Pancreas (tissue), 10 donors: Measurements from ENCODE around the gene TOMM40L. TPM values are rescaled to one million over a fixed set of nuclear protein-coding genes. Genes with fewer than 3 reads are reported as not detected.

ENCODE experiments used
- ATAC-seq, 4 donors: fragments of 200-7000 bp; cut with Tn5 transposase; one replicate each; pipeline versions ENCODE4 v1.8.0 to v1.9.1; 2020; ENCODE audit warnings: mild to moderate bottlenecking in 4 of 4, moderate library complexity in 4 of 4
- DNase-seq, 6 donors: peaks; one replicate each; pipeline ENCODE4 v3.0.0-alpha.2; 2020
- FAIRE-seq: peaks from 2 replicates; lab custom pipeline; 2012; peaks lifted over from hg19 to GRCh38; lab: Jason Lieb, UNC
- H3K27ac ChIP-seq, 4 donors: fragments of 200-600 bp; sonication (generic); 1 replicate in 3 of 4; 2 replicates in 1 of 4; pipeline versions ENCODE4 v1.5.0 to v1.8.0; 2020
- H3K27me3 ChIP-seq, 4 donors: fragments of 200-600 bp; one replicate each; pipeline ENCODE4 v1.8.0; 2021
- H3K36me3 ChIP-seq, 3 donors: fragments of 200-600 bp; sonication (generic) in 1 of 3; one replicate each; pipeline versions ENCODE4 v1.5.0 to v1.8.0; 2020 to 2021
- H3K4me1 ChIP-seq, 3 donors: fragments of 200-600 bp; one replicate each; pipeline ENCODE4 v1.8.0; 2021
- H3K4me3 ChIP-seq, 4 donors: fragments of 200-600 bp; sonication (generic) in 2 of 4; one replicate each; pipeline versions ENCODE4 v1.5.0 to v1.8.0; 2020 to 2021
- H3K9me3 ChIP-seq, 4 donors: fragments of 200-600 bp; one replicate each; pipeline ENCODE4 v1.8.0; 2021
- WGBS, 2 donors: extraction: QIAGEN DNeasy Blood & Tissue Kit; methylation state at CpG; one replicate each; pipeline ENCODE4 v1.1.7; 2013; 5-methylcytosine and 5-hydroxymethylcytosine counted together
- intact Hi-C, 3 donors: fragments of 100-400 bp; cut with DNase I; formaldehyde crosslinking; loops; one replicate each; pipeline versions ENCODE4 v1.11.1 to v1.14.2; 2022
- polyA plus RNA-seq, 2 donors: library from polyadenylated mRNA; stranded (reverse); fragments of 200-250 nt; gene quantifications; one replicate each; pipeline ENCODE4 v1.2.3, GENCODE V29; 2013
- total RNA-seq, 6 donors: library from RNA; stranded (reverse); fragmentation: NEBNext Ultra II Directional in 4 of 6; extraction: Animal tissue kit (Norgen Biotek cat#: 25700) in 4 of 6; gene quantifications; one replicate each; pipeline versions ENCODE4 v1.2.1 to v1.2.4, GENCODE V29; 2021 to 2023
- TF ChIP-seq, protein P1 (sequence below), 4 donors: fragments of 200-600 bp; sonication (generic) in 3 of 4; IDR thresholded peaks; one replicate each; pipeline versions ENCODE4 v1.5.0 to v1.8.0; 2021; ENCODE audit warnings: antibody characterized with exemption in 4 of 4
- donor health status: healthy with polysubstance abuse.
- donor health status: DM: no; HTN: no; CAD: no; lungs with moderate emphysema.
- donor health status: DM: no; HTN: no; CAD: no.
- donor health status: control.
- donor health status: control.
- donor health status: Bipolar disorder and iron deficiency.
- donor health status: DM: yes; HTN: yes; CAD: no.
- donor health status: DM: no; HTN: no; CAD: no.
- donor health status: DM: no; HTN: no; CAD: no.
- donor health status: DM: yes; HTN: yes; CAD: no.

The TOMM40L gene
- total and polyA plus RNA-seq, 8 donors, result 1.4 to 5.6 (median 3.1) TPM

DNA sequence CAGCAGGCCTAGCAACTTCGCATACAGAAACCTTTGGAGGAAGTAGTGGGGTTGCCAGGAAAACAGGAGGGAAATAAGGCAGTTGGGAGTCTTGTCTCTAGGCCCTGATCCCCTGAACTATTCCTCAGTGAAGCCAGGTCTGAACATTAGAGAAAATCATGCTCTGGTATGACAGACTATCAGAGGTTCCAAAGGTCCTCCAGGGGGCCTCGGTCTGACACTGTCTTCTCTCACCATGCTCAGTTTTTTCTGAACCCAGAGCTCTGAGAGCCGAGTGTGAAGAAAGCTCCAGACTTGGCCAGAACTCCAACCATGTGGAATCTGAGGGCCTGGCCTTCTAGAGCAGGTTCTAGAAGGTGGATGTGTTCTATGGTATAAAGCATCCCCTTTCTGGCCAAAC, 4.0 kb downstream of the TOMM40L start:
- no peak for FAIRE-seq
- no peak for DNase-seq
- Histone ChIP-seq H3K4me1 (peaks cover 0 to 11% (median 0%) of the 10 kb centered on the region in 3 donors), H3K27me3 (no peaks in the 10 kb centered on the region), H3K9me3 (no peaks in the 10 kb centered on the region), H3K27ac (no peak overlapping the region), H3K4me3 (no peak overlapping the region), H3K36me3 (no peaks in the 10 kb centered on the region)
- intact Hi-C loops, result loop anchor here in 2 of 3 donors (5.0 to 10.0 kb wide), 3 partner anchors 55 to 145 kb away; no protein-coding TSS in a partner anchor
- ATAC-seq, result no peak
- TF ChIP-seq, protein P1, sequence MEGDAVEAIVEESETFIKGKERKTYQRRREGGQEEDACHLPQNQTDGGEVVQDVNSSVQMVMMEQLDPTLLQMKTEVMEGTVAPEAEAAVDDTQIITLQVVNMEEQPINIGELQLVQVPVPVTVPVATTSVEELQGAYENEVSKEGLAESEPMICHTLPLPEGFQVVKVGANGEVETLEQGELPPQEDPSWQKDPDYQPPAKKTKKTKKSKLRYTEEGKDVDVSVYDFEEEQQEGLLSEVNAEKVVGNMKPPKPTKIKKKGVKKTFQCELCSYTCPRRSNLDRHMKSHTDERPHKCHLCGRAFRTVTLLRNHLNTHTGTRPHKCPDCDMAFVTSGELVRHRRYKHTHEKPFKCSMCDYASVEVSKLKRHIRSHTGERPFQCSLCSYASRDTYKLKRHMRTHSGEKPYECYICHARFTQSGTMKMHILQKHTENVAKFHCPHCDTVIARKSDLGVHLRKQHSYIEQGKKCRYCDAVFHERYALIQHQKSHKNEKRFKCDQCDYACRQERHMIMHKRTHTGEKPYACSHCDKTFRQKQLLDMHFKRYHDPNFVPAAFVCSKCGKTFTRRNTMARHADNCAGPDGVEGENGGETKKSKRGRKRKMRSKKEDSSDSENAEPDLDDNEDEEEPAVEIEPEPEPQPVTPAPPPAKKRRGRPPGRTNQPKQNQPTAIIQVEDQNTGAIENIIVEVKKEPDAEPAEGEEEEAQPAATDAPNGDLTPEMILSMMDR (IDR thresholded peaks at IDR 0.05), result no peak
- WGBS, 2 donors, result 66 to 69% methylated on average over 3 of the region's 3 CpGs

DNA sequence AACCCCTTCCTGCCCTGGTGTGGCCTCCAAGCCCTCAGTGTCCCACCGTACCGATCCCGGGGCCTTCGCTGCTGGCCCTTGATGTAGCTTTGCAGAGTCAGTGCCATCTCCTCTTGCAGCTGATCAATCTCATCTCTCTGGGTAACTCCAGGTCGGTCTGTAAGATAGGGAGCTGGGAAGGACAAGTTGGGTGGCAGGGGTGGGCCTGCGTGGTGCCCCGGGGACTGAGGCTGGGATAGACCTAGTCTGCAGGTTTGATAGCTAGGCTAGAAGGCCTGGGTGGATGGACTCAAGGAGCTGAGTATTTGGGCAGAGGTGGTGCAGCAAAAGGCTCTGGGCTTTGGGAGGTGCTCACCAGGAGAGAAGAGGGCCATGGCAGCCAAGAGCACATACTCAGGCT, 4.9 kb downstream of the TOMM40L start:
- FAIRE-seq (no peak), DNase-seq (no peak), ATAC-seq (no peak)
- intact Hi-C loops, result loop anchor here in 1 of 3 donors (10.0 kb wide), 1 partner anchor 54 kb away; no protein-coding TSS in a partner anchor
- 89 to 90% methylated on average over 7 of the region's 7 CpGs for WGBS, 2 donors
- no peaks in the 10 kb centered on the region for H3K9me3 ChIP-seq
- TF ChIP-seq, protein P1 (IDR thresholded peaks at IDR 0.05), result no peak
- H3K36me3 ChIP-seq, result no peaks in the 10 kb centered on the region
- no peak overlapping the region for H3K27ac ChIP-seq
- H3K27me3 ChIP-seq, result no peaks in the 10 kb centered on the region
- no peak overlapping the region for H3K4me3 ChIP-seq
- peaks cover 0 to 11% (median 0%) of the 10 kb centered on the region in 3 donors for H3K4me1 ChIP-seq

DNA sequence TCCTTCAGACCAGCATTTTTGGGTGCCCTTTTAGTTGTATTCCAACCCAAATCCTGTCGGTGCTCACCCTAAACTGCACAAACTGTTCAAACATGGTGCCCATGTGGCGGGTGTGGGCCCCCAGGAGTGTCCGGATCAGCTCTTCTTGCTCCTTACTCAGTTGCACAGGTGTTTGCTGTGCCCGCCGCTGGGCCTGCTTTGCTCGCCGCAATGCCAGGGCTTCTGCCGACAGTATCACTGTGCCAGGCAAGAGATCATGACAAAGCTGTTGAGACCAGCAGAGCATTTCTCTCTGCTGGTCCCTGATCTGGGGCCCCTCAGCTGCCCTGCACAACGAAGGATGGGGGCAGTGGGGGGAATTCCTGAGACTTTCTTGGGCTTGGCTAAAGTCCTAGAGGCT, 7.2 kb downstream of the TOMM40L start:
- 73 to 82% methylated on average over 9 of the region's 9 CpGs for WGBS, 2 donors
- no peak overlapping the region for H3K4me3 ChIP-seq
- intact Hi-C loops, result loop anchor here in 1 of 3 donors (10.0 kb wide), 1 partner anchor 52 kb away; no protein-coding TSS in a partner anchor
- no peaks in the 10 kb centered on the region for H3K36me3 ChIP-seq
- no peaks in the 10 kb centered on the region for H3K27me3 ChIP-seq
- no peak overlapping the region for H3K27ac ChIP-seq
- FAIRE-seq (no peak), ATAC-seq (no peak), DNase-seq (no peak)
- TF ChIP-seq, protein P1 (IDR thresholded peaks at IDR 0.05), result no peak
- no peaks in the 10 kb centered on the region for H3K9me3 ChIP-seq
- no peaks in the 10 kb centered on the region for H3K4me1 ChIP-seq

- intact Hi-C loops, result loop anchor here in 1 of 3 donors (10.0 kb wide), 1 partner anchor 49 kb away; no protein-coding TSS in a partner anchor
Measured at GRCh38 chr1:161235957-161236775, 10.3 kb downstream of the TOMM40L start.

More at GRCh38 chr1:161235957-161236775, 10.3 kb downstream of the TOMM40L start:
- Histone ChIP-seq H3K9me3 (no peaks in the 10 kb centered on the region), H3K27ac (no peak overlapping the region), H3K36me3 (no peaks in the 10 kb centered on the region), H3K4me3 (no peak overlapping the region), H3K27me3 (no peaks in the 10 kb centered on the region), H3K4me1 (no peaks in the 10 kb centered on the region)
- ATAC-seq, result no peak
- TF ChIP-seq, protein P1 (IDR thresholded peaks at IDR 0.05), result no peak
- no peak for FAIRE-seq
- WGBS, 2 donors, result 65 to 76% methylated on average over 5 of the region's 5 CpGs
- no peak for DNase-seq
